Measurements from ENCODE around the gene PRXL2A.

DNA sequence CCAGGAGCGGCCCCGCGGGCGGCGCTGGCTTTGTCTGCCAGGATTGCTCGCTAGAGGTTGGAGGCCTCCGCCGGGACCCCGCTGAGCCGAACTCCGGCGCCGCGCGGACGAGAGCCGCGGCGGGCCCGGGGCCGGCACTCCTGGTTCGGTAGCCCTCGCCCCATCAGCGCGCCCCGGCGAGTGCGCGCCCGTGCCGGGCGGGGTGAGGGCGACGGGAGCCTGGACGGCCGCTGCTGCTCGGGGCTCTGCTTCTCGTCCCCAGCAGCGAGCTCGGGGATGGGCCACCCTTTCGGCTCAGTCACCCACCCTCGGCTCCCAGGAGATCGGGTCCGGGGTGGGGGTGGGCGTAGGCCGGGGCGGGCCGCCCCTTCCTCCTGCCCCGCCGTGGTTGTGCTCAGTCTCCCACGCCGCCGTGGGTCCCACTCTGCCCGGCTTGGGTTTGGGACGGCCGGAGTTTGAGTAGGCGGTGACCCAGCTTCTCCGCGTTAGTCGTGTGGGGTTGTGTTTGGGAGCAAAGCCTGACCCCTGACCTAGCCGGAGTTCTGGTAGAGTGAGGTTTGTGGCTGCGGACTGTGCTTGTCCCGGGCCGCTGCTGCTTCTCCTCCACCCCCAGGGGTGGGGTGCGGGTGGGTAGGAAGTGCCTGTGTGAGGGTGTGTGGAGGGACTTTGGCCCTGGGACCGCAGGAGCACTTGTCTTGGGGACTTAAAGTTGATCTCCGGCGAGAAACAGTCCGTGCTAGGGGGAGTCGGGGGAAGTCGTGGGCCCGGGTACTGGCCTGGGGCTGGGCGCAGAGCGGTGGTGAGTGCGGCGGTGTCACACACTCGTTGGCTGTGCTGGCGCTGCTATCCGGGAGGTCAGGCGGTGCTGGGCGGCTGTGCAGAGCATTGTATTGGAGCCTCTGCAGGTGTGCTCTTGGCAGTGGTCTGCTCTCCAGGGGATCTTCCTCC is 46.4 kb downstream of the PRXL2A start:
- TF ChIP-seq, protein P1, sequence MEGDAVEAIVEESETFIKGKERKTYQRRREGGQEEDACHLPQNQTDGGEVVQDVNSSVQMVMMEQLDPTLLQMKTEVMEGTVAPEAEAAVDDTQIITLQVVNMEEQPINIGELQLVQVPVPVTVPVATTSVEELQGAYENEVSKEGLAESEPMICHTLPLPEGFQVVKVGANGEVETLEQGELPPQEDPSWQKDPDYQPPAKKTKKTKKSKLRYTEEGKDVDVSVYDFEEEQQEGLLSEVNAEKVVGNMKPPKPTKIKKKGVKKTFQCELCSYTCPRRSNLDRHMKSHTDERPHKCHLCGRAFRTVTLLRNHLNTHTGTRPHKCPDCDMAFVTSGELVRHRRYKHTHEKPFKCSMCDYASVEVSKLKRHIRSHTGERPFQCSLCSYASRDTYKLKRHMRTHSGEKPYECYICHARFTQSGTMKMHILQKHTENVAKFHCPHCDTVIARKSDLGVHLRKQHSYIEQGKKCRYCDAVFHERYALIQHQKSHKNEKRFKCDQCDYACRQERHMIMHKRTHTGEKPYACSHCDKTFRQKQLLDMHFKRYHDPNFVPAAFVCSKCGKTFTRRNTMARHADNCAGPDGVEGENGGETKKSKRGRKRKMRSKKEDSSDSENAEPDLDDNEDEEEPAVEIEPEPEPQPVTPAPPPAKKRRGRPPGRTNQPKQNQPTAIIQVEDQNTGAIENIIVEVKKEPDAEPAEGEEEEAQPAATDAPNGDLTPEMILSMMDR (IDR thresholded peaks at IDR 0.05; ENCODE audit: poor library complexity): no peak
- TF ChIP-seq EZH2 (IDR thresholded peaks at IDR 0.05; ENCODE audit: borderline replicate concordance): no peak

Measured in hepatocyte (in vitro differentiated cells).